Liver (tissue), 9 donors: ENCODE measurements around the gene HMGN3. TPM values are rescaled to one million over a fixed set of nuclear protein-coding genes. Genes with fewer than 3 reads are reported as not detected.

Experiments used
- DNase-seq: peaks from one replicate; pipeline ENCODE4 v3.0.0-alpha.2; 2017; ENCODE audit warnings: low spot score
- H3K27ac ChIP-seq, 2 donors: one replicate each; pipeline ENCODE4 v1.7.0; 2013; ENCODE audit warnings: inconsistent platforms in 2 of 2, low read length in 2 of 2, control low read depth in 1 of 2, low read depth in 1 of 2, mild to moderate bottlenecking in 1 of 2
- H3K27me3 ChIP-seq, 4 donors: one replicate each; pipeline versions ENCODE4 v1.6.1 to v1.7.0; 2013; ENCODE audit warnings: low read length in 3 of 4, inconsistent platforms in 1 of 4, mild to moderate bottlenecking in 1 of 4, moderate library complexity in 1 of 4; ENCODE audit not compliant: control insufficient read depth in 4 of 4, insufficient read depth in 4 of 4
- H3K36me3 ChIP-seq, 4 donors: one replicate each; pipeline versions ENCODE4 v1.6.1 to v1.7.0; 2013; ENCODE audit warnings: low read length in 3 of 4, mild to moderate bottlenecking in 3 of 4, low read depth in 1 of 4, moderate library complexity in 1 of 4; ENCODE audit not compliant: control insufficient read depth in 4 of 4, insufficient read depth in 3 of 4
- H3K4me1 ChIP-seq, 4 donors: one replicate each; pipeline versions ENCODE4 v1.6.1 to v1.7.0; 2013; ENCODE audit warnings: low read length in 3 of 4, mild to moderate bottlenecking in 3 of 4, moderate library complexity in 1 of 4; ENCODE audit not compliant: control insufficient read depth in 4 of 4, insufficient read depth in 4 of 4
- H3K4me3 ChIP-seq, 3 donors: one replicate each; pipeline versions ENCODE4 v1.6.1 to v1.7.0; 2013; ENCODE audit warnings: low read length in 3 of 3, control low read depth in 1 of 3, low read depth in 1 of 3, mild to moderate bottlenecking in 1 of 3
- H3K9ac ChIP-seq, 2 donors: one replicate each; pipeline ENCODE4 v1.7.0; 2013; ENCODE audit warnings: low read length in 2 of 2, mild to moderate bottlenecking in 2 of 2, moderate library complexity in 2 of 2, control low read depth in 1 of 2, low read depth in 1 of 2
- H3K9me3 ChIP-seq, 4 donors: one replicate each; pipeline versions ENCODE4 v1.6.1 to v1.7.0; 2013; ENCODE audit warnings: low read length in 3 of 4; ENCODE audit not compliant: control insufficient read depth in 4 of 4
- ATF3 ChIP-seq: IDR thresholded peaks from 2 replicates; pipeline ENCODE4 v1.6.1; 2016; ENCODE audit warnings: antibody characterized with exemption
- CTCF ChIP-seq: fragments of 150-350 bp; IDR thresholded peaks from 2 replicates; pipeline ENCODE4 v1.5.1; 2017; ENCODE audit warnings: improper control_type of control experiment, low read depth, low read length; ENCODE audit not compliant: missing input control
- EGR1 ChIP-seq, 2 donors: IDR thresholded peaks; 2 replicates each; pipeline ENCODE4 v1.6.1; 2016 to 2018; ENCODE audit warnings: antibody characterized with exemption in 2 of 2, low read depth in 2 of 2
- FOXA1 ChIP-seq: IDR thresholded peaks from 2 replicates; pipeline ENCODE4 v1.6.1; 2016; ENCODE audit warnings: antibody characterized with exemption
- FOXA2 ChIP-seq: IDR thresholded peaks from 2 replicates; pipeline ENCODE4 v1.6.1; 2016; ENCODE audit warnings: antibody characterized with exemption
- GABPA ChIP-seq, 2 donors: IDR thresholded peaks in 1 of 2; conservative IDR thresholded peaks in 1 of 2; 2 replicates each; pipeline ENCODE4 v1.6.1; 2016; ENCODE audit warnings: antibody characterized with exemption in 2 of 2, mild to moderate bottlenecking in 1 of 2, moderate library complexity in 1 of 2
- HNF4A ChIP-seq, 2 donors: conservative IDR thresholded peaks; 2 replicates each; pipeline ENCODE4 v1.6.1; 2016; ENCODE audit warnings: antibody characterized with exemption in 2 of 2, mild to moderate bottlenecking in 2 of 2
- HNF4G ChIP-seq: IDR thresholded peaks from 2 replicates; pipeline ENCODE4 v1.6.1; 2016; ENCODE audit warnings: antibody characterized with exemption
- JUND ChIP-seq, 2 donors: IDR thresholded peaks; 2 replicates each; pipeline ENCODE4 v1.6.1; 2016; ENCODE audit warnings: antibody characterized with exemption in 2 of 2
- MAX ChIP-seq: IDR thresholded peaks from 2 replicates; pipeline ENCODE4 v1.6.1; 2016; ENCODE audit warnings: antibody characterized with exemption
- NR2F2 ChIP-seq: IDR thresholded peaks from 2 replicates; pipeline ENCODE4 v1.6.1; 2016; ENCODE audit warnings: antibody characterized with exemption
- RAD21 ChIP-seq, 2 donors: IDR thresholded peaks; 2 replicates each; pipeline ENCODE4 v1.6.1; 2016; ENCODE audit warnings: antibody characterized with exemption in 2 of 2, mild to moderate bottlenecking in 2 of 2
- REST ChIP-seq: IDR thresholded peaks from 2 replicates; pipeline ENCODE4 v1.6.1; 2016; ENCODE audit warnings: antibody characterized with exemption, mild to moderate bottlenecking
- RXRA ChIP-seq, 2 donors: IDR thresholded peaks; 2 replicates each; pipeline ENCODE4 v1.6.1; 2017 to 2018; ENCODE audit warnings: antibody characterized with exemption in 2 of 2, mild to moderate bottlenecking in 1 of 2
- SP1 ChIP-seq: IDR thresholded peaks from 2 replicates; pipeline ENCODE4 v1.6.1; 2018; ENCODE audit warnings: antibody characterized with exemption, mild to moderate bottlenecking
- TAF1 ChIP-seq: conservative IDR thresholded peaks from 2 replicates; pipeline ENCODE4 v1.6.1; 2016; ENCODE audit warnings: antibody characterized with exemption, mild to moderate bottlenecking
- YY1 ChIP-seq: IDR thresholded peaks from 2 replicates; pipeline ENCODE4 v1.6.1; 2016; ENCODE audit warnings: antibody characterized with exemption, mild to moderate bottlenecking
- ZBTB33 ChIP-seq: IDR thresholded peaks from 2 replicates; pipeline ENCODE4 v1.6.1; 2016; ENCODE audit warnings: antibody characterized with exemption
- WGBS: extraction: QIAGEN DNeasy Blood & Tissue Kit; methylation state at CpG from one replicate; pipeline ENCODE4 v1.1.7; 2013; 5-methylcytosine and 5-hydroxymethylcytosine counted together
- polyA plus RNA-seq, 2 donors: library from polyadenylated mRNA; stranded (reverse) in 1 of 2; unstranded in 1 of 2; fragments of 200-250 nt in 1 of 2; fragments of >200 nt in 1 of 2; fragmentation: Nextera tagmentation in 1 of 2; extraction: Ambion mirVana in 1 of 2; gene quantifications; one replicate each; pipeline versions ENCODE4 v1.2.1 to v1.2.3, GENCODE V29; 2013 to 2015
- total RNA-seq, 2 donors: library from RNA; depleted of rRNA; stranded (reverse); fragments of >200 nt; gene quantifications; one replicate each; pipeline ENCODE4 v1.2.3, GENCODE V29; 2014
- donor health status: healthy.
- donor health status: healthy.
- donor health status: healthy.
- donor health status: healthy.
- donor health status: healthy.

The HMGN3 gene
- total and polyA plus RNA-seq, 4 donors = 26.7 to 112 (median 44.3) TPM

- TF ChIP-seq HNF4G (no peak), CTCF (no peak), YY1 (no peak), SP1 (no peak)
- Histone ChIP-seq H3K4me3 (no peak overlapping the region), H3K4me1 (peaks cover 2 to 12% (median 7%) of the 10 kb centered on the region in 4 donors), H3K27me3 (no peaks in the 10 kb centered on the region), H3K27ac (no peak overlapping the region), H3K9me3 (no peaks in the 10 kb centered on the region), H3K36me3 (no peaks in the 10 kb centered on the region), H3K9ac (no peak overlapping the region)
- DNase-seq = no peak
- WGBS = 82% methylated on average over 3 of the region's 3 CpGs
These were observed 49.8 kb downstream of the HMGN3 start for GRCh38 chr6:79184641-79185040.

- no peak for DNase-seq
- TF ChIP-seq RAD21 (IDR thresholded peaks at IDR 0.05) (no peak), SP1 (no peak), REST (no peak), FOXA2 (no peak), TAF1 (no peak), GABPA (IDR thresholded peaks at IDR 0.05 in 1 of 2, conservative IDR thresholded peaks at IDR 0.05 in 1 of 2) (no peak), MAX (no peak), FOXA1 (no peak), ZBTB33 (no peak), ATF3 (no peak), CTCF (no peak), HNF4G (no peak), JUND (IDR thresholded peaks at IDR 0.05) (no peak), EGR1 (IDR thresholded peaks at IDR 0.05; ENCODE audit: low read depth in 2 of 2) (no peak), YY1 (no peak), NR2F2 (no peak), HNF4A (conservative IDR thresholded peaks at IDR 0.05) (no peak), RXRA (IDR thresholded peaks at IDR 0.05) (no peak)
- 71% methylated on average over 2 of the region's 2 CpGs for WGBS
- no peaks in the 10 kb centered on the region for H3K27me3 ChIP-seq
- peaks cover 2 to 8% (median 4%) of the 10 kb centered on the region in 4 donors for H3K4me1 ChIP-seq
- no peak overlapping the region for H3K9ac ChIP-seq
- no peak overlapping the region for H3K27ac ChIP-seq
- H3K4me3 ChIP-seq = no peak overlapping the region
- no peaks in the 10 kb centered on the region for H3K36me3 ChIP-seq
- no peaks in the 10 kb centered on the region for H3K9me3 ChIP-seq
These were observed 50.4 kb downstream of the HMGN3 start for GRCh38 chr6:79184086-79184485.
